Parathyroid adenoma (tissue), 2 donors: ENCODE results near the gene TMEM135.

Experiments used
- H2AFZ ChIP-seq: fragments of 300-600 bp; sonication (generic); one replicate; pipeline ENCODE4 v1.7.0; 2017; ENCODE audit warnings: antibody characterized with exemption, mild to moderate bottlenecking
- H3K27ac ChIP-seq: fragments of 300-600 bp; sonication (generic); one replicate; pipeline ENCODE4 v1.7.0; 2017
- H3K27me3 ChIP-seq: fragments of 300-600 bp; sonication (generic); one replicate; pipeline ENCODE4 v1.7.0; 2017; ENCODE audit warnings: low read length; ENCODE audit not compliant: control insufficient read depth, insufficient read depth
- H3K36me3 ChIP-seq: fragments of 300-600 bp; sonication (generic); one replicate; pipeline ENCODE4 v1.7.0; 2017; ENCODE audit warnings: low read length; ENCODE audit not compliant: control insufficient read depth, insufficient read depth
- H3K4me1 ChIP-seq: fragments of 300-600 bp; sonication (generic); one replicate; pipeline ENCODE4 v1.7.0; 2017; ENCODE audit warnings: control low read depth
- H3K4me2 ChIP-seq: fragments of 300-600 bp; sonication (generic); one replicate; pipeline ENCODE4 v1.7.0; 2017; ENCODE audit warnings: low read length
- H3K4me3 ChIP-seq: fragments of 300-600 bp; sonication (generic); one replicate; pipeline ENCODE4 v1.7.0; 2017; ENCODE audit warnings: low read depth, low read length
- H3K79me2 ChIP-seq: fragments of 300-600 bp; sonication (generic); one replicate; pipeline ENCODE4 v1.7.0; 2017; ENCODE audit warnings: control low read depth
- H3K9ac ChIP-seq: fragments of 300-600 bp; sonication (generic); one replicate; pipeline ENCODE4 v1.7.0; 2017; ENCODE audit warnings: mild to moderate bottlenecking
- H3K9me3 ChIP-seq: fragments of 300-600 bp; sonication (generic); one replicate; pipeline ENCODE4 v1.7.0; 2017; ENCODE audit warnings: low read length; ENCODE audit not compliant: control insufficient read depth
- CTCF ChIP-seq: fragments of 300-600 bp; sonication (generic); IDR thresholded peaks from one replicate; pipeline ENCODE4 v1.7.0; 2017; ENCODE audit warnings: antibody characterized with exemption, mild to moderate bottlenecking
- donor health status: primary hyperparathyroidism.

The TMEM135 gene

GRCh38 chr11:87353771-87354345, 316.1 kb downstream of the TMEM135 start:
- no peaks in the 10 kb centered on the region for H3K4me1 ChIP-seq
- no peaks in the 10 kb centered on the region for H3K36me3 ChIP-seq
- H3K9ac ChIP-seq = no peak overlapping the region
- no peak overlapping the region for H3K27ac ChIP-seq
- no peaks in the 10 kb centered on the region for H3K27me3 ChIP-seq
- no peak overlapping the region for H3K4me3 ChIP-seq
- H2AFZ ChIP-seq = no peak overlapping the region
- no peak for TF ChIP-seq CTCF
- H3K4me2 ChIP-seq = no peak overlapping the region
- H3K79me2 ChIP-seq = no peaks in the 10 kb centered on the region
- no peaks in the 10 kb centered on the region for H3K9me3 ChIP-seq

GRCh38 chr11:87355596-87355995, 317.9 kb downstream of the TMEM135 start:
- H3K27me3 ChIP-seq = no peaks in the 10 kb centered on the region
- H3K4me1 ChIP-seq = no peaks in the 10 kb centered on the region
- H2AFZ ChIP-seq = no peak overlapping the region
- H3K4me2 ChIP-seq = no peak overlapping the region
- no peaks in the 10 kb centered on the region for H3K36me3 ChIP-seq
- H3K9ac ChIP-seq = no peak overlapping the region
- H3K79me2 ChIP-seq = no peaks in the 10 kb centered on the region
- no peaks in the 10 kb centered on the region for H3K9me3 ChIP-seq
- H3K4me3 ChIP-seq = no peak overlapping the region
- H3K27ac ChIP-seq = no peak overlapping the region
- no peak for TF ChIP-seq CTCF

- Histone ChIP-seq H3K79me2 (no peaks in the 10 kb centered on the region), H3K4me2 (no peak overlapping the region), H3K9me3 (no peaks in the 10 kb centered on the region), H3K27ac (no peak overlapping the region), H3K4me3 (no peak overlapping the region), H3K27me3 (no peaks in the 10 kb centered on the region), H2AFZ (no peak overlapping the region), H3K9ac (no peak overlapping the region), H3K36me3 (no peaks in the 10 kb centered on the region), H3K4me1 (no peaks in the 10 kb centered on the region)
- no peak for TF ChIP-seq CTCF
Measured at GRCh38 chr11:87356428-87356827, 318.7 kb downstream of the TMEM135 start.

- Histone ChIP-seq H3K4me2 (no peak overlapping the region), H3K9ac (no peak overlapping the region), H3K4me1 (no peaks in the 10 kb centered on the region), H2AFZ (no peak overlapping the region), H3K36me3 (no peaks in the 10 kb centered on the region), H3K9me3 (no peaks in the 10 kb centered on the region), H3K27ac (no peak overlapping the region), H3K4me3 (no peak overlapping the region), H3K27me3 (no peaks in the 10 kb centered on the region), H3K79me2 (no peaks in the 10 kb centered on the region)
- TF ChIP-seq CTCF = no peak
Measured at GRCh38 chr11:87358461-87358860, 320.7 kb downstream of the TMEM135 start.

GRCh38 chr11:87359401-87359800, 321.7 kb downstream of the TMEM135 start:
- no peak for TF ChIP-seq CTCF
- no peak overlapping the region for H3K27ac ChIP-seq
- H3K36me3 ChIP-seq = no peaks in the 10 kb centered on the region
- H3K4me1 ChIP-seq = no peaks in the 10 kb centered on the region
- no peak overlapping the region for H3K9ac ChIP-seq
- no peak overlapping the region for H3K4me3 ChIP-seq
- H3K9me3 ChIP-seq = no peaks in the 10 kb centered on the region
- no peaks in the 10 kb centered on the region for H3K79me2 ChIP-seq
- no peaks in the 10 kb centered on the region for H3K27me3 ChIP-seq
- no peak overlapping the region for H2AFZ ChIP-seq
- no peak overlapping the region for H3K4me2 ChIP-seq
